KMS-11 (cell line): ENCODE results near the gene NAA35.
"Not testable (repeated sequence)": the region's sequence is repeated elsewhere in the genome, so short reads cannot be mapped to it uniquely, and the experiment has no call there.

Experiments
- H2AFZ ChIP-seq: fragments of 200-600 bp; sonication (generic); 2 replicates; pipeline ENCODE4 v1.6.1; 2016; ENCODE audit warnings: antibody characterized with exemption, mixed run types, low read depth
- H3K27ac ChIP-seq: fragments of 200-600 bp; sonication (generic); 2 replicates; pipeline ENCODE4 v1.6.1; 2016; ENCODE audit warnings: mild to moderate bottlenecking, mixed run types
- H3K27me3 ChIP-seq: fragments of 200-600 bp; sonication (generic); 2 replicates; pipeline ENCODE4 v1.6.1; 2017; ENCODE audit warnings: mild to moderate bottlenecking, low read depth, mixed run types, moderate library complexity; ENCODE audit not compliant: insufficient read depth
- H3K36me3 ChIP-seq: fragments of 200-600 bp; sonication (generic); 2 replicates; pipeline ENCODE4 v1.6.1; 2017; ENCODE audit warnings: mild to moderate bottlenecking, mixed run types; ENCODE audit not compliant: insufficient read depth
- H3K4me1 ChIP-seq: fragments of 200-600 bp; sonication (generic); 2 replicates; pipeline ENCODE4 v1.6.1; 2016; ENCODE audit warnings: mild to moderate bottlenecking, low read depth, mixed run types; ENCODE audit not compliant: poor library complexity, severe bottlenecking
- H3K4me2 ChIP-seq: fragments of 200-600 bp; sonication (generic); 2 replicates; pipeline ENCODE4 v1.7.0; 2016; ENCODE audit warnings: mild to moderate bottlenecking, mixed run types
- H3K4me3 ChIP-seq: fragments of 200-600 bp; sonication (generic); IDR thresholded peaks from 2 replicates; pipeline ENCODE4 v1.6.1; 2017; ENCODE audit warnings: low read depth, low read length, mixed read lengths; ENCODE audit not compliant: insufficient read depth
- H3K79me2 ChIP-seq: fragments of 200-600 bp; sonication (generic); 2 replicates; pipeline ENCODE4 v1.6.1; 2016; ENCODE audit warnings: low read depth, mixed run types; ENCODE audit not compliant: insufficient read depth
- H3K9ac ChIP-seq: fragments of 200-600 bp; sonication (generic); 2 replicates; pipeline ENCODE4 v1.6.1; 2016; ENCODE audit warnings: mild to moderate bottlenecking, mixed run types
- H4K20me1 ChIP-seq: fragments of 200-600 bp; sonication (generic); 2 replicates; pipeline ENCODE4 v1.6.1; 2016; ENCODE audit warnings: mild to moderate bottlenecking, mixed run types; ENCODE audit not compliant: insufficient read depth
- TF ChIP-seq, protein P1 (sequence below): fragments of 200-600 bp; sonication (generic); conservative IDR thresholded peaks from 2 replicates; pipeline ENCODE4 v1.6.1; 2017; ENCODE audit warnings: low read depth, mild to moderate bottlenecking, antibody characterized with exemption, low read length, moderate library complexity, mixed read lengths

NAA35 gene

DNA sequence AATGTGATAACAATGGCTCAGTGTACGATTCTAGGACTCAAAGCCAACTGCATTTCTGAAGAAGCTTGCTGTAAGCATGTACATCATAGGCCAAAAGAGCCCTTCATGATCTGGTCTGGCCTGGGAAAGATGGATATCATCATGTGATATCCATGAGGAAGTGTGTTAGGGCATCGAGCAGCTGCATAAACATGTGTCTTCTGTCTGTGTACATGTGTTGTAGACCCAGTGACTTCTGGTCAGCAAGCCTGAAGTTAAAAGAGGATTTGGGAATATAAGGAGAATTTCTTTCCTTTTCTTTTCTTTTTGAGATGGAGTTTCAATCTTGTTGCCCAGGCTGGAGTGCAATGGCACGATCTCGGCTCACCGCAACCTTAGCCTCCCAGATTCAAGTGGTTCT lies 15.5 kb upstream of the NAA35 start:
- H3K79me2 ChIP-seq = no peaks in the 10 kb centered on the region
- H3K36me3 ChIP-seq = no peaks in the 10 kb centered on the region
- no peak overlapping the region for H3K27ac ChIP-seq
- H3K4me1 ChIP-seq = no peaks in the 10 kb centered on the region
- H4K20me1 ChIP-seq = no peaks in the 10 kb centered on the region
- TF ChIP-seq, protein P1, sequence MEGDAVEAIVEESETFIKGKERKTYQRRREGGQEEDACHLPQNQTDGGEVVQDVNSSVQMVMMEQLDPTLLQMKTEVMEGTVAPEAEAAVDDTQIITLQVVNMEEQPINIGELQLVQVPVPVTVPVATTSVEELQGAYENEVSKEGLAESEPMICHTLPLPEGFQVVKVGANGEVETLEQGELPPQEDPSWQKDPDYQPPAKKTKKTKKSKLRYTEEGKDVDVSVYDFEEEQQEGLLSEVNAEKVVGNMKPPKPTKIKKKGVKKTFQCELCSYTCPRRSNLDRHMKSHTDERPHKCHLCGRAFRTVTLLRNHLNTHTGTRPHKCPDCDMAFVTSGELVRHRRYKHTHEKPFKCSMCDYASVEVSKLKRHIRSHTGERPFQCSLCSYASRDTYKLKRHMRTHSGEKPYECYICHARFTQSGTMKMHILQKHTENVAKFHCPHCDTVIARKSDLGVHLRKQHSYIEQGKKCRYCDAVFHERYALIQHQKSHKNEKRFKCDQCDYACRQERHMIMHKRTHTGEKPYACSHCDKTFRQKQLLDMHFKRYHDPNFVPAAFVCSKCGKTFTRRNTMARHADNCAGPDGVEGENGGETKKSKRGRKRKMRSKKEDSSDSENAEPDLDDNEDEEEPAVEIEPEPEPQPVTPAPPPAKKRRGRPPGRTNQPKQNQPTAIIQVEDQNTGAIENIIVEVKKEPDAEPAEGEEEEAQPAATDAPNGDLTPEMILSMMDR = no peak
- no peak overlapping the region for H3K9ac ChIP-seq
- no peaks in the 10 kb centered on the region for H3K27me3 ChIP-seq
- H2AFZ ChIP-seq = no peak overlapping the region
- no peak overlapping the region for H3K4me3 ChIP-seq
- H3K4me2 ChIP-seq = no peak overlapping the region

DNA sequence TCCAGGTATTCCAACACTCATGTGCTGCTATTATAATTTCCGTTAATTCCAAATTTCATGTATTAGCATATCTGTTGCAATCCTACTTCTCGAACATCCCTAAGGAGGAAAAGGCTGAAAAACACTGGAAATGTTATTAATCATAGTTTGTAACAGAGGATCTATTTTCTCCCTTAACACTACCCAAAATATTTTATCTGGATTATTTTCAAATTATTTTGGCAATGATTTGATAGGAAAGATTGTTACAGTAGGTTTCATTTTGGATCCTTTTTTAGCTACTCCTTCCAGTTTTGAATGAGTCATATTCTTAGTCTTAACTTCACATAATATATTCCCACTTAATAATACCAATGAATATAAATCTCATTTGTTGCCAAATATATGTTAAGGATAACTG lies 13.9 kb upstream of the NAA35 start:
- Histone ChIP-seq H3K27me3 (no peaks in the 10 kb centered on the region), H3K4me2 (no peak overlapping the region), H3K4me1 (no peaks in the 10 kb centered on the region), H3K27ac (no peak overlapping the region), H2AFZ (no peak overlapping the region), H4K20me1 (no peaks in the 10 kb centered on the region), H3K4me3 (no peak overlapping the region), H3K79me2 (no peaks in the 10 kb centered on the region), H3K9ac (no peak overlapping the region), H3K36me3 (no peaks in the 10 kb centered on the region)
- TF ChIP-seq, protein P1 = no peak

DNA sequence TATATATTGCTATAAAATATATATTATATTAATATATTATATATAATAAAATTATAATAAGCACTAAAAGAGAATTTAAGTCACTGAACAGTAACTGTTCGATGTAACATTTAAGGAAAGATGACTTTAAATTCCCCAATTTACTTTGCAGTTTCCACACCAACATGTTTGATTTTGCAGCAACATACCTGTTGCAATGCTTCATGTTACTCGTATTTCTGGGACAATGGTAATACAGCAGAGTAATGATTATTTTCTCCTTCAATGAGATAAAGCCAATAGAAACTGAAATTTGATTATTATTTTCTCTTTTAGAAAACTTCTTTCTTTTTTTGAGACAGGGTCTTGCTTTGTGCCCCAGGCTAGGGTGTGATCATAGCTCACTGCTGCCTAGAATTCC lies 9.5 kb upstream of the NAA35 start:
- Histone ChIP-seq H3K4me1 (no peaks in the 10 kb centered on the region), H4K20me1 (no peaks in the 10 kb centered on the region), H3K36me3 (no peaks in the 10 kb centered on the region), H3K9ac (no peak overlapping the region), H3K4me3 (no peak overlapping the region), H3K79me2 (no peaks in the 10 kb centered on the region), H3K27ac (no peak overlapping the region), H3K27me3 (no peaks in the 10 kb centered on the region), H3K4me2 (no peak overlapping the region), H2AFZ (no peak overlapping the region)
- TF ChIP-seq, protein P1 = no peak

DNA sequence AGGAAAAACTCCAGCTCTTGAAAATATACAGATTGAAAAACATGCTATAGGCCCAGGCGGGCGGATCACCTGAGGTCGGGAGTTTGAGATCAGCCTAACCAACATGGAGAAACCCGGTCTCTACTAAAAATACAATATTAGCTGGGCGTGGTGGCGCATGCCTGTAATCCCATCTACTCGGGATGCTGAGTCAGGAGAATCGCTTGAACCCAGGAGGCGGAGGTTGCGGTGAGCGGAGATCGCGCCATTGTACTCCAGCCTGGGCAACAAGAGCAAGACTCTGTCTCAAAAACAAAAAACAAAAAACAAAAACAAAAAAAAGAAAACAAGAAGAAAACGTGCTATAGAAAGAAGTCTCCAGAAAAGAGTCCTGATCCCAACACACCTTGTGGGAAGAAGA lies 5.0 kb upstream of the NAA35 start:
- not testable (repeated sequence) for H3K4me1 ChIP-seq, H3K4me2 ChIP-seq, H3K27me3 ChIP-seq, H3K4me3 ChIP-seq, H4K20me1 ChIP-seq, H3K9ac ChIP-seq, H2AFZ ChIP-seq, H3K36me3 ChIP-seq, H3K27ac ChIP-seq, H3K79me2 ChIP-seq

DNA sequence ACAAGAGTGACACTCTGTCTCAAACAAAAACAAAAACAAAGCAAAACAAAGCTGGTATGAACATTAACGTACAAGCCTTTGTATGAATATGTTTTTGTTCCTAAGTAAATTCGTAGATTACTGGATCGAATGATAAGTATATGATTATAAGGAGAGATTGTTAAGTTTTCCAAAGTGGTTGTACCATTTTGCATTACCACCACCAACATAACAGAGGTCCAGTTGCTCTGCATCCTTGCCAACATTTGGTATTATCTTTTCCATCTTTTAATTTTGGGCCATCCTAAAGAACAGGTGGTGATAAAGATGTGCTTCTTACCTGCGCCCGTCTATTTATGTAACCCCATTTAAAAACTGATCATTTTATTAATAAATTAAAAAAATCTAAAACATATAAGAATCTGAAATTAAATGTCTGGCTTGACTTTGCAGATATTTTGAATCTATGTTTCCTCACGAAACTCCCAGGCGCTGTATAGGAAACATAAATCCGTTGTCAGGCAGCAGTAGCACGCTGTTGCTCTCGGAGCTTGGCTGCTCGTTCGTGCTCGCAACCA lies 593 bp upstream of the NAA35 start:
- peaks cover 26% of the 10 kb centered on the region for H3K4me1 ChIP-seq
- H3K27me3 ChIP-seq = no peaks in the 10 kb centered on the region
- H4K20me1 ChIP-seq = no peaks in the 10 kb centered on the region
- H3K79me2 ChIP-seq = peaks cover 36% of the 10 kb centered on the region
- peak overlapping the region; percentile 86 for H3K27ac ChIP-seq
- peak overlapping the region; percentile 69 for H2AFZ ChIP-seq
- peak overlapping the region; percentile 60 for H3K4me2 ChIP-seq
- peaks cover 6% of the 10 kb centered on the region; the same call in 1 of the 2 replicates for H3K36me3 ChIP-seq
- peak overlapping the region; percentile 66 for H3K9ac ChIP-seq
- no peak overlapping the region for H3K4me3 ChIP-seq
- TF ChIP-seq, protein P1 = no peak
